Upper lobe of left lung (tissue), 6 donors: ENCODE measurements around the gene WNK1. TPM values are rescaled to one million over a fixed set of nuclear protein-coding genes. Genes with fewer than 3 reads are reported as not detected.
"Not testable (repeated sequence)": the region's sequence is repeated elsewhere in the genome, so short reads cannot be mapped to it uniquely, and the experiment has no call there.

Source experiments
- ATAC-seq, 2 donors: fragments of 200-7000 bp; cut with Tn5 transposase; one replicate each; pipeline ENCODE4 v1.9.1; 2022; ENCODE audit warnings: mild to moderate bottlenecking in 2 of 2, moderate library complexity in 2 of 2; ENCODE audit not compliant: low FRiP score in 2 of 2
- DNase-seq, 2 donors: peaks; one replicate each; pipeline ENCODE4 v3.0.0-alpha.2; 2019 to 2020
- H3K27ac ChIP-seq, 4 donors: fragments of 200-600 bp; sonication (generic); one replicate each; pipeline ENCODE4 v1.5.1; 2016 to 2019
- H3K27me3 ChIP-seq, 4 donors: fragments of 200-600 bp; sonication (generic); one replicate each; pipeline ENCODE4 v1.5.1; 2017 to 2019
- H3K36me3 ChIP-seq, 4 donors: fragments of 200-600 bp; sonication (generic); one replicate each; pipeline ENCODE4 v1.5.1; 2016 to 2019
- H3K4me1 ChIP-seq, 4 donors: fragments of 200-600 bp; sonication (generic); one replicate each; pipeline ENCODE4 v1.5.1; 2018 to 2019
- H3K4me3 ChIP-seq, 4 donors: fragments of 200-600 bp; sonication (generic); one replicate each; pipeline ENCODE4 v1.5.1; 2017 to 2019; ENCODE audit warnings: mild to moderate bottlenecking in 2 of 4, moderate library complexity in 1 of 4
- H3K9me3 ChIP-seq, 4 donors: fragments of 200-600 bp; sonication (generic); one replicate each; pipeline ENCODE4 v1.5.1; 2018 to 2019
- EP300 ChIP-seq, 4 donors: sonication (generic); formaldehyde crosslinking; IDR thresholded peaks; one replicate each; pipeline ENCODE4 v1.5.1; 2017; ENCODE audit warnings: antibody characterized with exemption in 4 of 4, control low read depth in 2 of 4
- POLR2A ChIP-seq, 4 donors: fragments of 450-650 bp; IDR thresholded peaks; one replicate each; pipeline ENCODE4 v1.5.1; 2016 to 2017; ENCODE audit warnings: antibody characterized with exemption in 4 of 4, mild to moderate bottlenecking in 2 of 4
- POLR2AphosphoS5 ChIP-seq, 2 donors: sonication (generic); formaldehyde crosslinking; IDR thresholded peaks; one replicate each; pipeline ENCODE4 v1.5.1; 2017; ENCODE audit warnings: antibody characterized with exemption in 2 of 2
- WGBS, 2 donors: methylation state at CpG; one replicate each; pipeline ENCODE4 v1.1.5; 2017 to 2018; 5-methylcytosine and 5-hydroxymethylcytosine counted together
- total RNA-seq, 6 donors: library from RNA; depleted of rRNA in 4 of 6; stranded (reverse); fragments of >200 nt in 4 of 6; gene quantifications; one replicate each; pipeline versions ENCODE4 v1.1.0 to v1.2.1, GENCODE V29; 2016 to 2021
- TF ChIP-seq, protein P1 (sequence below), 6 experiments: fragments of 450-650 bp in 4 of 6; fragments of 200-600 bp in 2 of 6; sonication (generic) in 2 of 6; IDR thresholded peaks; one replicate each; pipeline ENCODE4 v1.5.1; 2016 to 2019; ENCODE audit warnings: antibody characterized with exemption in 6 of 6
- donor health status: DM: no; HTN: no; CAD: no; lungs with moderate emphysema.
- donor health status: DM: no; HTN: yes; CAD: no; lungs with severe emphysema.

WNK1 gene
- total RNA-seq, 6 donors from 2014 or later, result 184 to 288 (median 245) TPM

DNA sequence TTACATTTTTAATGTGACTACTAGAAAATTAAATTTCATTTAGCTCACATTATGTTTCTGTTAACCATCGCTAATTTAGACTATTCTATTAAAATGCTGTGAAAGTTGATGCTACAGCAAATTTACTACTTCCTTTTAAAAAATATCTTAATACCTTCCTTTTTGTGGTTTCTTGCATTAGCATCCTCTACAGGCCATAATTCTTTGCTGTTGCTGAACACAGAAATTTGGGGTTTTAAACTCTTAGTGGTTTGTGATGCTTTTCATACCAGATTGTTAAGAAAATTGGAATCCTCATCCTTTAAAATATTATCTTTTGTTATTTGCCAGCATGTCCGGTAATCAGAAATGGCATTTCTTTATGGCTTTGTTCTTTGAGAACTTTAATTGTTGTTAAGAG, 18.1 kb downstream of the WNK1 start:
- no peaks in the 10 kb centered on the region for H3K27me3 ChIP-seq
- no peak overlapping the region for H3K4me3 ChIP-seq
- ATAC-seq (no peak), DNase-seq (no peak)
- peaks cover 26 to 60% (median 48%) of the 10 kb centered on the region in 4 donors for H3K4me1 ChIP-seq
- H3K9me3 ChIP-seq, result no peaks in the 10 kb centered on the region
- H3K36me3 ChIP-seq, result no peaks in the 10 kb centered on the region
- WGBS, 2 donors, result 47 to 66% methylated on average over 2 of the region's 2 CpGs
- H3K27ac ChIP-seq, result no peak overlapping the region
- TF ChIP-seq EP300 (IDR thresholded peaks at IDR 0.05) (no peak), POLR2AphosphoS5 (IDR thresholded peaks at IDR 0.05) (no peak), POLR2A (IDR thresholded peaks at IDR 0.05) (no peak)
- TF ChIP-seq, protein P1, sequence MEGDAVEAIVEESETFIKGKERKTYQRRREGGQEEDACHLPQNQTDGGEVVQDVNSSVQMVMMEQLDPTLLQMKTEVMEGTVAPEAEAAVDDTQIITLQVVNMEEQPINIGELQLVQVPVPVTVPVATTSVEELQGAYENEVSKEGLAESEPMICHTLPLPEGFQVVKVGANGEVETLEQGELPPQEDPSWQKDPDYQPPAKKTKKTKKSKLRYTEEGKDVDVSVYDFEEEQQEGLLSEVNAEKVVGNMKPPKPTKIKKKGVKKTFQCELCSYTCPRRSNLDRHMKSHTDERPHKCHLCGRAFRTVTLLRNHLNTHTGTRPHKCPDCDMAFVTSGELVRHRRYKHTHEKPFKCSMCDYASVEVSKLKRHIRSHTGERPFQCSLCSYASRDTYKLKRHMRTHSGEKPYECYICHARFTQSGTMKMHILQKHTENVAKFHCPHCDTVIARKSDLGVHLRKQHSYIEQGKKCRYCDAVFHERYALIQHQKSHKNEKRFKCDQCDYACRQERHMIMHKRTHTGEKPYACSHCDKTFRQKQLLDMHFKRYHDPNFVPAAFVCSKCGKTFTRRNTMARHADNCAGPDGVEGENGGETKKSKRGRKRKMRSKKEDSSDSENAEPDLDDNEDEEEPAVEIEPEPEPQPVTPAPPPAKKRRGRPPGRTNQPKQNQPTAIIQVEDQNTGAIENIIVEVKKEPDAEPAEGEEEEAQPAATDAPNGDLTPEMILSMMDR (IDR thresholded peaks at IDR 0.05), result no peak

GRCh38 chr12:772056-772697, 19.8 kb downstream of the WNK1 start:
- no peak for DNase-seq
- no peak overlapping the region for H3K4me3 ChIP-seq
- H3K27me3 ChIP-seq, result no peaks in the 10 kb centered on the region
- TF ChIP-seq POLR2AphosphoS5 (IDR thresholded peaks at IDR 0.05) (no peak), POLR2A (IDR thresholded peaks at IDR 0.05) (no peak), EP300 (IDR thresholded peaks at IDR 0.05) (no peak)
- TF ChIP-seq, protein P1 (IDR thresholded peaks at IDR 0.05), result no peak
- no peaks in the 10 kb centered on the region for H3K36me3 ChIP-seq
- H3K9me3 ChIP-seq, result no peaks in the 10 kb centered on the region
- H3K27ac ChIP-seq, result no peak overlapping the region
- 88 to 89% methylated on average over 5 of the region's 5 CpGs for WGBS, 2 donors
- ATAC-seq, result no peak
- H3K4me1 ChIP-seq, result peaks cover 31 to 71% (median 43%) of the 10 kb centered on the region in 4 donors

- TF ChIP-seq POLR2A (IDR thresholded peaks at IDR 0.05) (no peak), EP300 (IDR thresholded peaks at IDR 0.05) (no peak), POLR2AphosphoS5 (IDR thresholded peaks at IDR 0.05) (no peak)
- TF ChIP-seq, protein P1 (IDR thresholded peaks at IDR 0.05), result no peak
- Histone ChIP-seq H3K36me3 (no peaks in the 10 kb centered on the region), H3K4me3 (no peak overlapping the region), H3K4me1 (peaks cover 36 to 70% (median 43%) of the 10 kb centered on the region in 4 donors), H3K27ac (peak overlapping the region in 2 of 4 donors; percentile 3 to 50), H3K9me3 (no peaks in the 10 kb centered on the region), H3K27me3 (no peaks in the 10 kb centered on the region)
- ATAC-seq (no peak), DNase-seq (no peak)
- WGBS, 2 donors, result 13 to 42% methylated on average over 3 of the region's 3 CpGs
These were observed 21.8 kb downstream of the WNK1 start for GRCh38 chr12:774051-774614.

DNA sequence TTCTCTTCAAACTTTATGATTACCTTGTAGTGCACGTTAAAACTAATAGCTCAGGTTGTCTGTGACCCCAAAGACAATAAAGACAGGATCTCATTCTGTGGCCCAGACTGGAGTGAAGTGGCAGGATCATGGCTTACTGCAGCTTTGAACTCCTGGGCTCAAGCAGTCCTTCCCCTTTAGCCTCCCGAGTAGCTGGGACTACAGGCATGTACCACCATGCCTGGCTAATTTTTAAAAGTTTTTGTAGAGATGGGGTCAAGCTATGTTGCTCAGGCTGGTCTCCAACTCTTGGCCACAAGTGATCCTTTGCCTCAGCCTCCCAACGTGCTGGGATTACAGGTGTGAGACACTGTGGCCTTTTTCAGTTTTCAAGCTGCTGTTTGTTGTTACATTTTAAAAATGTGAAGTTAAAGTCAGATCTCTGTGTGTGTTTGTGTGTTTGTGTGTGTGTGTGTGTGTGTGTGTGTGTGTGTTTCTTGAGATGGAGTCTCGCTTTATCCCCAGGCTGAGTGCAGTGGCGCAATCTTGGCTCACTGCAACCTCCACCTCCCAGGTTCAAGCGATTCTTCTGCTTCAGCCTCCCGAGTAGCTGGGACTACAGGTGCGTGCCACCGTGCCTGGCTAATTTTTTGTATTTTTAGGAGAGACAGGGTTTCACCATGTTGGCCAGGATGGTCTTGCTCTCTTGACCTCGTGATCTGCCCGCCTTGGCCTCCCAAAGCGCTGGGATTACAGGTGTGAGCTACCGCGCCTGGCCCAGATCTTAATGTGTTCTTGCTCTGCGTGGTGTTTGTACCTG, 23.8 kb downstream of the WNK1 start:
- WGBS, 2 donors, result 86 to 92% methylated on average over 15 of the region's 15 CpGs
- DNase-seq, H3K27me3 ChIP-seq, H3K4me3 ChIP-seq, H3K36me3 ChIP-seq, ATAC-seq, H3K27ac ChIP-seq, H3K9me3 ChIP-seq: not testable (repeated sequence)
- H3K4me1 ChIP-seq, result peaks cover 46 to 77% (median 51%) of the 10 kb centered on the region in 4 donors

DNA sequence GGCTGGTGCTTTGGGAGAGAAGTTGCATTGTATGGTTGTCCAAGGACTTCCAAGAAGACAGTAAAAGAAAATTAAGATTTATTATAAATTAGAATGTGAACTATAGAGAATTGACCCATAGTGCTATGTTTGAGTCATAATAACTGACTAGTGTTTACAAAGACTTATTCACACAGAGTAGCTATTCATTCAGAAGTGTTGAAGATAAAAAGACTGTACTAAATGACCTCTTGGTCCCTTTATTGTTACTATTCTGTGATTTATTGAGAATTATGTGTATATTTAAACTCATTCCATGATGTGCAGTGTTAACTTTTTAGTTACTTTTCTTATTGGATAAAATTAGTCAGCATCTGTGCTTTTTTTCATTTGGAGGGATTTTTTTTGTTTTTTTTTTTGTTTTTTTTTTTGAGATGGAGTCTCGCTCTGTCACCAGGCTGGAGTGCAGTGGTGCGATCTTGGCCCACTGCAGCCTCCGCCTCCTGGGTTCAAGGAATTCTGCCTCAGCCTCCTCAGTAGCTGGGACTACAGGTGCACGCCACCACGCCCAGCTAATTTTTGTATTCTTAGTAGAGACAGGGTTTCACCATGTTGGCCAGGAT, 24.5 kb downstream of the WNK1 start:
- WGBS, 2 donors, result 95 to 96% methylated on average over 5 of the region's 5 CpGs
- not testable (repeated sequence) for H3K27ac ChIP-seq, ATAC-seq, DNase-seq, H3K27me3 ChIP-seq, H3K4me3 ChIP-seq, H3K9me3 ChIP-seq, H3K36me3 ChIP-seq
- peaks cover 48 to 78% (median 51%) of the 10 kb centered on the region in 4 donors for H3K4me1 ChIP-seq
